ENCODE results near the gene TMX1. TPM values are rescaled to one million over a fixed set of nuclear protein-coding genes. Genes with fewer than 3 reads are reported as not detected.

Gene TMX1
- total RNA-seq, 1 donor from 2014 or later = 56.2 TPM

- TF ChIP-seq EZH2 (IDR thresholded peaks at IDR 0.05; ENCODE audit: insufficient read depth, low read length) = no peak
- TF ChIP-seq CTCF (IDR thresholded peaks at IDR 0.05; ENCODE audit: insufficient read depth, low read depth, low read length) = no peak
- H2AFZ ChIP-seq (ENCODE audit: low read depth, low read length) = no peak overlapping the region
- peaks cover 11% of the 10 kb centered on the region for H3K27me3 Mint-ChIP-seq (ENCODE audit: low read depth, unreplicated experiment)
Measured at GRCh38 chr14:51202914-51203665, 37.0 kb upstream of the TMX1 start.

GRCh38 chr14:51203881-51204280 lies 36.2 kb upstream of the TMX1 start:
- H3K79me2 ChIP-seq (ENCODE audit: insufficient read depth, low read length) = no peaks in the 10 kb centered on the region
- FAIRE-seq (no peak), DNase-seq (ENCODE audit: low read depth) (no peak)
- no peak for TF ChIP-seq CTCF (IDR thresholded peaks at IDR 0.05; ENCODE audit: insufficient read depth, low read depth, low read length)
- no peak for TF ChIP-seq EZH2 (IDR thresholded peaks at IDR 0.05; ENCODE audit: insufficient read depth, low read length)
- no peaks in the 10 kb centered on the region for H3K4me1 Mint-ChIP-seq (ENCODE audit: low read depth, unreplicated experiment)
- H3K9me3 Mint-ChIP-seq (ENCODE audit: unreplicated experiment) = peaks cover 2% of the 10 kb centered on the region
- H3K36me3 ChIP-seq (ENCODE audit: insufficient read depth, low read length) = no peaks in the 10 kb centered on the region
- no peak overlapping the region for H3K4me3 Mint-ChIP-seq (ENCODE audit: unreplicated experiment)
- H3K27ac ChIP-seq (ENCODE audit: low read depth, low read length) = no peak overlapping the region
- H3K4me2 ChIP-seq (ENCODE audit: low read length) = no peak overlapping the region
- no peak overlapping the region for H3K9ac ChIP-seq (ENCODE audit: low read length)
- no peaks in the 10 kb centered on the region for H3K9me3 ChIP-seq (ENCODE audit: insufficient read depth, low read depth, low read length)
- H3K4me1 ChIP-seq (ENCODE audit: insufficient read depth, low read length) = no peaks in the 10 kb centered on the region
- no peak overlapping the region for H2AFZ ChIP-seq (ENCODE audit: low read depth, low read length)
- peaks cover 15% of the 10 kb centered on the region for H3K27me3 ChIP-seq (ENCODE audit: insufficient read depth, low read length)
- H4K20me1 ChIP-seq (ENCODE audit: insufficient read depth, low read length) = no peaks in the 10 kb centered on the region
- H3K36me3 Mint-ChIP-seq (ENCODE audit: low read depth, unreplicated experiment) = no peaks in the 10 kb centered on the region
- no peak overlapping the region for H3K27ac Mint-ChIP-seq (ENCODE audit: unreplicated experiment)
- H3K4me3 ChIP-seq (ENCODE audit: insufficient read depth, low read depth, low read length) = no peak overlapping the region
- peaks cover 12% of the 10 kb centered on the region for H3K27me3 Mint-ChIP-seq (ENCODE audit: low read depth, unreplicated experiment)

More at GRCh38 chr14:51202914-51203665, 37.0 kb upstream of the TMX1 start:
- H3K36me3 Mint-ChIP-seq (ENCODE audit: low read depth, unreplicated experiment) = no peaks in the 10 kb centered on the region
- DNase-seq (ENCODE audit: low read depth) = no peak
- H3K4me1 ChIP-seq (ENCODE audit: insufficient read depth, low read length) = no peaks in the 10 kb centered on the region
- no peaks in the 10 kb centered on the region for H4K20me1 ChIP-seq (ENCODE audit: insufficient read depth, low read length)
- no peak for FAIRE-seq
- H3K4me1 Mint-ChIP-seq (ENCODE audit: low read depth, unreplicated experiment) = no peaks in the 10 kb centered on the region
- H3K27ac ChIP-seq (ENCODE audit: low read depth, low read length) = no peak overlapping the region
- no peak overlapping the region for H3K4me2 ChIP-seq (ENCODE audit: low read length)
- H3K79me2 ChIP-seq (ENCODE audit: insufficient read depth, low read length) = no peaks in the 10 kb centered on the region
- H3K9me3 Mint-ChIP-seq (ENCODE audit: unreplicated experiment) = peaks cover 2% of the 10 kb centered on the region
- no peaks in the 10 kb centered on the region for H3K9me3 ChIP-seq (ENCODE audit: insufficient read depth, low read depth, low read length)
- H3K4me3 Mint-ChIP-seq (ENCODE audit: unreplicated experiment) = no peak overlapping the region
- no peak overlapping the region for H3K9ac ChIP-seq (ENCODE audit: low read length)
- peaks cover 10% of the 10 kb centered on the region for H3K27me3 ChIP-seq (ENCODE audit: insufficient read depth, low read length)
- H3K4me3 ChIP-seq (ENCODE audit: insufficient read depth, low read depth, low read length) = no peak overlapping the region
- H3K36me3 ChIP-seq (ENCODE audit: insufficient read depth, low read length) = no peaks in the 10 kb centered on the region
- no peak overlapping the region for H3K27ac Mint-ChIP-seq (ENCODE audit: unreplicated experiment)

GRCh38 chr14:51205486-51205885 lies 34.6 kb upstream of the TMX1 start:
- Mint-ChIP-seq H3K9me3 (ENCODE audit: unreplicated experiment) (no peaks in the 10 kb centered on the region), H3K27ac (ENCODE audit: unreplicated experiment) (no peak overlapping the region), H3K27me3 (ENCODE audit: low read depth, unreplicated experiment) (peaks cover 12% of the 10 kb centered on the region), H3K4me3 (ENCODE audit: unreplicated experiment) (no peak overlapping the region), H3K36me3 (ENCODE audit: low read depth, unreplicated experiment) (no peaks in the 10 kb centered on the region), H3K4me1 (ENCODE audit: low read depth, unreplicated experiment) (no peaks in the 10 kb centered on the region)
- Histone ChIP-seq H3K4me2 (ENCODE audit: low read length) (no peak overlapping the region), H3K4me1 (ENCODE audit: insufficient read depth, low read length) (no peaks in the 10 kb centered on the region), H3K27me3 (ENCODE audit: insufficient read depth, low read length) (peaks cover 21% of the 10 kb centered on the region), H3K9ac (ENCODE audit: low read length) (no peak overlapping the region), H4K20me1 (ENCODE audit: insufficient read depth, low read length) (no peaks in the 10 kb centered on the region), H3K36me3 (ENCODE audit: insufficient read depth, low read length) (no peaks in the 10 kb centered on the region), H3K9me3 (ENCODE audit: insufficient read depth, low read depth, low read length) (no peaks in the 10 kb centered on the region), H2AFZ (ENCODE audit: low read depth, low read length) (no peak overlapping the region), H3K4me3 (ENCODE audit: insufficient read depth, low read depth, low read length) (no peak overlapping the region), H3K79me2 (ENCODE audit: insufficient read depth, low read length) (no peaks in the 10 kb centered on the region), H3K27ac (ENCODE audit: low read depth, low read length) (no peak overlapping the region)
- TF ChIP-seq CTCF (IDR thresholded peaks at IDR 0.05; ENCODE audit: insufficient read depth, low read depth, low read length) (no peak), EZH2 (IDR thresholded peaks at IDR 0.05; ENCODE audit: insufficient read depth, low read length) (no peak)
- DNase-seq (ENCODE audit: low read depth) = no peak
- no peak for FAIRE-seq
